ENCODE results near the gene RC3H1. TPM values are rescaled to one million over a fixed set of nuclear protein-coding genes. Genes with fewer than 3 reads are reported as not detected.
"Not testable (repeated sequence)": the region's sequence is repeated elsewhere in the genome, so short reads cannot be mapped to it uniquely, and the experiment has no call there.

Gene RC3H1
- total RNA-seq, 1 experiment from 2014 or later, result 18.9 TPM

- peaks cover 17% of the 10 kb centered on the region for H3K36me3 ChIP-seq (replicated peaks; ENCODE audit: control insufficient read depth, insufficient read depth, low read length)
- H3K27me3 ChIP-seq (ENCODE audit: control insufficient read depth, insufficient read depth, low read length), result no peaks in the 10 kb centered on the region
- H3K4me3 ChIP-seq (ENCODE audit: insufficient read depth, low read depth, low read length), result no peak overlapping the region
- no peak for DNase-seq
Measured at GRCh38 chr1:173946380-173946921, 75.7 kb downstream of the RC3H1 start.

GRCh38 chr1:173937062-173937461, 85.1 kb downstream of the RC3H1 start:
- Histone ChIP-seq H3K27me3 (ENCODE audit: control insufficient read depth, insufficient read depth, low read length) (no peaks in the 10 kb centered on the region), H3K36me3 (replicated peaks; ENCODE audit: control insufficient read depth, insufficient read depth, low read length) (peaks cover 5% of the 10 kb centered on the region), H3K4me3 (ENCODE audit: insufficient read depth, low read depth, low read length) (no peak overlapping the region)
- DNase-seq, result no peak

- Histone ChIP-seq H3K36me3 (replicated peaks; ENCODE audit: control insufficient read depth, insufficient read depth, low read length) (peaks cover 2% of the 10 kb centered on the region), H3K27me3 (ENCODE audit: control insufficient read depth, insufficient read depth, low read length) (no peaks in the 10 kb centered on the region), H3K4me3 (ENCODE audit: insufficient read depth, low read depth, low read length) (no peak overlapping the region)
- no peak for DNase-seq
Measured at GRCh38 chr1:173934440-173934839, 87.7 kb downstream of the RC3H1 start.

GRCh38 chr1:173930541-173930940, 91.6 kb downstream of the RC3H1 start:
- H3K4me3 ChIP-seq (ENCODE audit: insufficient read depth, low read depth, low read length); H3K36me3 ChIP-seq (replicated peaks; ENCODE audit: control insufficient read depth, insufficient read depth, low read length); H3K27me3 ChIP-seq (ENCODE audit: control insufficient read depth, insufficient read depth, low read length); DNase-seq: not testable (repeated sequence)

- no peak overlapping the region for H3K4me3 ChIP-seq (ENCODE audit: insufficient read depth, low read depth, low read length)
- no peaks in the 10 kb centered on the region for H3K27me3 ChIP-seq (ENCODE audit: control insufficient read depth, insufficient read depth, low read length)
- no peaks in the 10 kb centered on the region for H3K36me3 ChIP-seq (replicated peaks; ENCODE audit: control insufficient read depth, insufficient read depth, low read length)
- DNase-seq, result no peak
Measured at GRCh38 chr1:173925306-173926242, 96.6 kb downstream of the RC3H1 start.

GRCh38 chr1:173920861-173921260, 101.3 kb downstream of the RC3H1 start:
- no peaks in the 10 kb centered on the region for H3K36me3 ChIP-seq (replicated peaks; ENCODE audit: control insufficient read depth, insufficient read depth, low read length)
- H3K4me3 ChIP-seq (ENCODE audit: insufficient read depth, low read depth, low read length), result no peak overlapping the region
- no peak for DNase-seq
- no peaks in the 10 kb centered on the region for H3K27me3 ChIP-seq (ENCODE audit: control insufficient read depth, insufficient read depth, low read length)

GRCh38 chr1:173917635-173918493, 104.3 kb downstream of the RC3H1 start:
- H3K36me3 ChIP-seq (replicated peaks; ENCODE audit: control insufficient read depth, insufficient read depth, low read length), result no peaks in the 10 kb centered on the region
- no peaks in the 10 kb centered on the region for H3K27me3 ChIP-seq (ENCODE audit: control insufficient read depth, insufficient read depth, low read length)
- no peak for DNase-seq
- H3K4me3 ChIP-seq (ENCODE audit: insufficient read depth, low read depth, low read length), result no peak overlapping the region

GRCh38 chr1:173917149-173917548, 105.0 kb downstream of the RC3H1 start, which contains the start of gene SERPINC1:
SERPINC1 (minus strand) TSS chr1:173917327; CDS start chr1:173917259, 68 bp downstream.
- H3K4me3 ChIP-seq (ENCODE audit: insufficient read depth, low read depth, low read length), result no peak within 1 kb of the TSS
- no peak for DNase-seq
- no peaks in the 10 kb centered on the region for H3K36me3 ChIP-seq (replicated peaks; ENCODE audit: control insufficient read depth, insufficient read depth, low read length)
- H3K27me3 ChIP-seq (ENCODE audit: control insufficient read depth, insufficient read depth, low read length), result no peaks in the 10 kb centered on the region

GRCh38 chr1:173916667-173917066, 105.5 kb downstream of the RC3H1 start:
- Histone ChIP-seq H3K36me3 (replicated peaks; ENCODE audit: control insufficient read depth, insufficient read depth, low read length) (no peaks in the 10 kb centered on the region), H3K4me3 (ENCODE audit: insufficient read depth, low read depth, low read length) (no peak overlapping the region), H3K27me3 (ENCODE audit: control insufficient read depth, insufficient read depth, low read length) (no peaks in the 10 kb centered on the region)
- no peak for DNase-seq

GRCh38 chr1:173915596-173915995, 106.6 kb downstream of the RC3H1 start:
- Histone ChIP-seq H3K27me3 (ENCODE audit: control insufficient read depth, insufficient read depth, low read length) (no peaks in the 10 kb centered on the region), H3K36me3 (replicated peaks; ENCODE audit: control insufficient read depth, insufficient read depth, low read length) (no peaks in the 10 kb centered on the region), H3K4me3 (ENCODE audit: insufficient read depth, low read depth, low read length) (no peak overlapping the region)
- DNase-seq, result no peak

- H3K4me3 ChIP-seq (ENCODE audit: insufficient read depth, low read depth, low read length), result no peak overlapping the region
- DNase-seq, result peak; percentile 62
- H3K27me3 ChIP-seq (ENCODE audit: control insufficient read depth, insufficient read depth, low read length), result no peaks in the 10 kb centered on the region
- H3K36me3 ChIP-seq (replicated peaks; ENCODE audit: control insufficient read depth, insufficient read depth, low read length), result no peaks in the 10 kb centered on the region
Measured at GRCh38 chr1:173914366-173914871, 107.7 kb downstream of the RC3H1 start.

GRCh38 chr1:173913111-173913510, 109.0 kb downstream of the RC3H1 start:
- no peaks in the 10 kb centered on the region for H3K27me3 ChIP-seq (ENCODE audit: control insufficient read depth, insufficient read depth, low read length)
- H3K4me3 ChIP-seq (ENCODE audit: insufficient read depth, low read depth, low read length), result no peak overlapping the region
- no peaks in the 10 kb centered on the region for H3K36me3 ChIP-seq (replicated peaks; ENCODE audit: control insufficient read depth, insufficient read depth, low read length)
- DNase-seq, result no peak

- DNase-seq, result no peak
- no peak overlapping the region for H3K4me3 ChIP-seq (ENCODE audit: insufficient read depth, low read depth, low read length)
- H3K36me3 ChIP-seq (replicated peaks; ENCODE audit: control insufficient read depth, insufficient read depth, low read length), result no peaks in the 10 kb centered on the region
- no peaks in the 10 kb centered on the region for H3K27me3 ChIP-seq (ENCODE audit: control insufficient read depth, insufficient read depth, low read length)
Measured at GRCh38 chr1:173903827-173904531, 118.2 kb downstream of the RC3H1 start.

GRCh38 chr1:173900992-173901391, 121.2 kb downstream of the RC3H1 start:
- Histone ChIP-seq H3K36me3 (replicated peaks; ENCODE audit: control insufficient read depth, insufficient read depth, low read length) (no peaks in the 10 kb centered on the region), H3K4me3 (ENCODE audit: insufficient read depth, low read depth, low read length) (no peak overlapping the region), H3K27me3 (ENCODE audit: control insufficient read depth, insufficient read depth, low read length) (no peaks in the 10 kb centered on the region)
- DNase-seq, result no peak

All from H7 (cell line).